Stomach (tissue), 4 donors: ENCODE data around the gene KIF4B.

ENCODE experiments used
- EP300 ChIP-seq: sonication (generic); formaldehyde crosslinking; IDR thresholded peaks from one replicate; pipeline ENCODE4 v1.6.1; 2017; ENCODE audit warnings: antibody characterized with exemption
- POLR2A ChIP-seq, 4 donors: fragments of 450-650 bp; IDR thresholded peaks; one replicate each; pipeline ENCODE4 v1.6.1; 2016; ENCODE audit warnings: antibody characterized with exemption in 4 of 4, control low read depth in 2 of 4, mild to moderate bottlenecking in 1 of 4, moderate library complexity in 1 of 4
- TF ChIP-seq, protein P1 (sequence below), 7 experiments: fragments of 450-650 bp in 4 of 7; fragments of 200-600 bp in 3 of 7; sonication (generic) in 3 of 7; IDR thresholded peaks; one replicate each; pipeline ENCODE4 v1.5.1; 2016 to 2019; ENCODE audit warnings: antibody characterized with exemption in 7 of 7, control low read depth in 2 of 7, mild to moderate bottlenecking in 1 of 7

DNA sequence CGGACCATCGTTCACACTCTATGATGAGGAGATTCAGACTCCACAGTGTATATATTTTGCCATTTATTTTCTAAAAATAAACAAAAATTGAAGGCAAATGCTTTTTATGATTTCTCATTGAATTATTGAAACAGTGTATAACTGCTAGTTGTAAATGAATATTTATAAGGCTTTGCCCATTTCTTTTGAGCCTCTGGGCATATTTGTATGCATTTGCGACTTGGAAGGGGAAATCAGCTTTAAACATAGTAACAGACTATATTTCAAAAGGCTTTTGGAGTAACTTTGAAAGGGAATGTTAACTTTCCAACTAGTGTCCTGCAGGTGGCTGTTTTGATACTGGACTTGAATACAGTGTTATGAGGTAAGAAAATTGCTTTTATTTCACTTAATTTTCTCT, 46.7 kb upstream of the KIF4B start:
- TF ChIP-seq, protein P1, sequence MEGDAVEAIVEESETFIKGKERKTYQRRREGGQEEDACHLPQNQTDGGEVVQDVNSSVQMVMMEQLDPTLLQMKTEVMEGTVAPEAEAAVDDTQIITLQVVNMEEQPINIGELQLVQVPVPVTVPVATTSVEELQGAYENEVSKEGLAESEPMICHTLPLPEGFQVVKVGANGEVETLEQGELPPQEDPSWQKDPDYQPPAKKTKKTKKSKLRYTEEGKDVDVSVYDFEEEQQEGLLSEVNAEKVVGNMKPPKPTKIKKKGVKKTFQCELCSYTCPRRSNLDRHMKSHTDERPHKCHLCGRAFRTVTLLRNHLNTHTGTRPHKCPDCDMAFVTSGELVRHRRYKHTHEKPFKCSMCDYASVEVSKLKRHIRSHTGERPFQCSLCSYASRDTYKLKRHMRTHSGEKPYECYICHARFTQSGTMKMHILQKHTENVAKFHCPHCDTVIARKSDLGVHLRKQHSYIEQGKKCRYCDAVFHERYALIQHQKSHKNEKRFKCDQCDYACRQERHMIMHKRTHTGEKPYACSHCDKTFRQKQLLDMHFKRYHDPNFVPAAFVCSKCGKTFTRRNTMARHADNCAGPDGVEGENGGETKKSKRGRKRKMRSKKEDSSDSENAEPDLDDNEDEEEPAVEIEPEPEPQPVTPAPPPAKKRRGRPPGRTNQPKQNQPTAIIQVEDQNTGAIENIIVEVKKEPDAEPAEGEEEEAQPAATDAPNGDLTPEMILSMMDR (IDR thresholded peaks at IDR 0.05) = no peak
- TF ChIP-seq POLR2A (IDR thresholded peaks at IDR 0.05) (no peak), EP300 (no peak)
